AG08395 (cell line): ENCODE results near the gene EDRF1.

ENCODE experiments used
- DNase-seq: peaks from one replicate; pipeline ENCODE4 v3.0.0; 2012; ENCODE audit warnings: mixed read lengths, low spot score

EDRF1 gene

GRCh38 chr10:125762692-125763648, 43.5 kb downstream of the EDRF1 start:
- DNase-seq: no peak

GRCh38 chr10:125765835-125766234, 46.3 kb downstream of the EDRF1 start:
- DNase-seq: no peak

GRCh38 chr10:125766511-125766910, 47.0 kb downstream of the EDRF1 start:
- DNase-seq: no peak

GRCh38 chr10:125768219-125768855, 48.8 kb downstream of the EDRF1 start:
- DNase-seq: peak; percentile 41

- no peak for DNase-seq
These were observed 49.7 kb downstream of the EDRF1 start for GRCh38 chr10:125769175-125769574.

- no peak for DNase-seq
These were observed 51.3 kb downstream of the EDRF1 start for GRCh38 chr10:125770844-125771243.

- no peak for DNase-seq
These were observed 52.8 kb downstream of the EDRF1 start for GRCh38 chr10:125772112-125772863.

- no peak for DNase-seq
These were observed 53.3 kb downstream of the EDRF1 start for GRCh38 chr10:125772864-125773180.

GRCh38 chr10:125773687-125774543, 54.4 kb downstream of the EDRF1 start:
- no peak for DNase-seq

GRCh38 chr10:125774581-125775191, 55.2 kb downstream of the EDRF1 start:
- no peak for DNase-seq

- DNase-seq: no peak
These were observed 56.1 kb downstream of the EDRF1 start, which contains the start of gene MMP21 for GRCh38 chr10:125775491-125776106. TSS of gene MMP21 (minus strand) at chr10:125775821. CDS start at chr10:125775821, 0 bp downstream.

GRCh38 chr10:125777806-125778205, 58.3 kb downstream of the EDRF1 start:
- DNase-seq: no peak

- DNase-seq: no peak
These were observed 59.0 kb downstream of the EDRF1 start for GRCh38 chr10:125778556-125778955.

GRCh38 chr10:125779403-125780327, 60.2 kb downstream of the EDRF1 start:
- DNase-seq: no peak

GRCh38 chr10:125781374-125781773, 61.9 kb downstream of the EDRF1 start:
- DNase-seq: no peak

GRCh38 chr10:125782054-125782453, 62.5 kb downstream of the EDRF1 start:
- DNase-seq: no peak

- DNase-seq: peak; percentile 46
These were observed 63.1 kb downstream of the EDRF1 start for GRCh38 chr10:125782616-125783015.

GRCh38 chr10:125783408-125783807, 63.9 kb downstream of the EDRF1 start:
- DNase-seq: no peak

- DNase-seq: no peak
These were observed 64.4 kb downstream of the EDRF1 start for GRCh38 chr10:125783957-125784356.

- no peak for DNase-seq
These were observed 66.3 kb downstream of the EDRF1 start for GRCh38 chr10:125785791-125786190.
